ENCODE measurements around the gene SLITRK2.

DNA sequence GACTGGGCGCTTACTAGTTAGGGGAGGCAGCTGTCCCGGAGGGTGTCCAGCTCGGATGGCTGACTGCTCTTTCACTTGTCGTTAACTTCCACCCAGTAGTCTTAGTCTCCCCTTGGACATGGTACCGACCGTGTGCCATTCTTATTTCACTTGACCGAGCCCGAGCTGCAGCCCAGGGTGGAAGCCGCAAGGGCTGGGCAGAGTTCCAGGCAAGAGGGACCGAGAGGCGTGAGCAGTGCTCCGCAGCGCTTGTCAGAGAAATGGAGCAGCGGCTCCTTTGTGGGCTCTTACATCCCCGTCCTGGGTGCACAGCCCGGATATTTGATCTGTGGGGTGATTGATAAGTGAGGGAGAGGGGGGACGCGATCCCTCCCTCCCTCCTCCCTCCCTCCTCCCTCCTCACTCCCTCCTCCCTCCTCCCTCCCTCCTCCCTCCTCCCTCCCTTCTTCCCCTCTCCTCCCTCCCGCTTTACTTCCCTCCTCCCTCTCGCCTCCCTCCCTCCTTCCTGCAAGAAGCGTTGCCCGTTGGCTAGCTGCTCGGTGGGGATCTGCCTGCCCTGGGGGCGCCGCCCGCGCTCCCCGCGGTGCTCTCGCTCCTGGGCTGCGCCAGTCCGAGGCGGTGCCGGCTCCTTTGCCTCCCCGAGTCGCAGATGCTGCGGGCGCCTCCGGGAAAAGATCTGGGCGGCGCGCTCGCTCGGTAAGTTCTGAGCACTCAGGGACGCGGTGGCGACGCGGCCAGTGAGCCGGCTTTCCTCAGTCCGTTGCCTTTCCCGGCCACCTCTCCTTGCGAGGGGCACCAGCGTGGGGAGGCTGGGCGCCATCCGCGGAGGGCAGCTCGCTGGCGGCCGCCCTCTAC, at the start of gene SLITRK2:
- TF ChIP-seq, protein P1, sequence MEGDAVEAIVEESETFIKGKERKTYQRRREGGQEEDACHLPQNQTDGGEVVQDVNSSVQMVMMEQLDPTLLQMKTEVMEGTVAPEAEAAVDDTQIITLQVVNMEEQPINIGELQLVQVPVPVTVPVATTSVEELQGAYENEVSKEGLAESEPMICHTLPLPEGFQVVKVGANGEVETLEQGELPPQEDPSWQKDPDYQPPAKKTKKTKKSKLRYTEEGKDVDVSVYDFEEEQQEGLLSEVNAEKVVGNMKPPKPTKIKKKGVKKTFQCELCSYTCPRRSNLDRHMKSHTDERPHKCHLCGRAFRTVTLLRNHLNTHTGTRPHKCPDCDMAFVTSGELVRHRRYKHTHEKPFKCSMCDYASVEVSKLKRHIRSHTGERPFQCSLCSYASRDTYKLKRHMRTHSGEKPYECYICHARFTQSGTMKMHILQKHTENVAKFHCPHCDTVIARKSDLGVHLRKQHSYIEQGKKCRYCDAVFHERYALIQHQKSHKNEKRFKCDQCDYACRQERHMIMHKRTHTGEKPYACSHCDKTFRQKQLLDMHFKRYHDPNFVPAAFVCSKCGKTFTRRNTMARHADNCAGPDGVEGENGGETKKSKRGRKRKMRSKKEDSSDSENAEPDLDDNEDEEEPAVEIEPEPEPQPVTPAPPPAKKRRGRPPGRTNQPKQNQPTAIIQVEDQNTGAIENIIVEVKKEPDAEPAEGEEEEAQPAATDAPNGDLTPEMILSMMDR (IDR thresholded peaks at IDR 0.05), result no peak
- no peak for TF ChIP-seq EZH2 (IDR thresholded peaks at IDR 0.05)

Data from neural progenitor cell (in vitro differentiated cells).